ENCODE results near the gene GRB2.
A peak's percentile ranks its signal among the peaks of the same experiment; 100 is the strongest.
"Not testable (repeated sequence)": the region's sequence is repeated elsewhere in the genome, so short reads cannot be mapped to it uniquely, and the experiment has no call there.

Gene GRB2

GRCh38 chr17:75405365-75406221 is at the start of gene GRB2:
Gene GRB2 (minus strand): TSS chr17:75405678. CDS start chr17:75393628, 12,050 bp downstream.
- DNase-seq (ENCODE audit: low read depth): peak; percentile 100

GRCh38 chr17:75454672-75455071 is 49.2 kb upstream of the GRB2 start:
- DNase-seq (ENCODE audit: low read depth): not testable (repeated sequence)

- DNase-seq (ENCODE audit: low read depth): no peak
Measured at GRCh38 chr17:75454193-75454592, 48.7 kb upstream of the GRB2 start.

- DNase-seq (ENCODE audit: low read depth): no peak
Measured at GRCh38 chr17:75450270-75450669, 44.8 kb upstream of the GRB2 start.

- DNase-seq (ENCODE audit: low read depth): no peak
Measured at GRCh38 chr17:75447951-75448856, 42.7 kb upstream of the GRB2 start.

GRCh38 chr17:75445896-75446295 is 40.4 kb upstream of the GRB2 start:
- DNase-seq (ENCODE audit: low read depth): not testable (repeated sequence)

GRCh38 chr17:75445296-75445695 is 39.8 kb upstream of the GRB2 start:
- DNase-seq (ENCODE audit: low read depth): no peak

- no peak for DNase-seq (ENCODE audit: low read depth)
Measured at GRCh38 chr17:75442168-75443103, 37.0 kb upstream of the GRB2 start.

GRCh38 chr17:75440738-75441448 is 35.4 kb upstream of the GRB2 start:
- no peak for DNase-seq (ENCODE audit: low read depth)

GRCh38 chr17:75439287-75439686 is 33.8 kb upstream of the GRB2 start:
- no peak for DNase-seq (ENCODE audit: low read depth)

GRCh38 chr17:75437404-75437803 is 31.9 kb upstream of the GRB2 start:
- DNase-seq (ENCODE audit: low read depth): not testable (repeated sequence)

GRCh38 chr17:75434433-75434832 is 29.0 kb upstream of the GRB2 start:
- DNase-seq (ENCODE audit: low read depth): not testable (repeated sequence)

- DNase-seq (ENCODE audit: low read depth): no peak
Measured at GRCh38 chr17:75433218-75433783, 27.8 kb upstream of the GRB2 start.

GRCh38 chr17:75430159-75430974 is 24.9 kb upstream of the GRB2 start:
- DNase-seq (ENCODE audit: low read depth): no peak

- no peak for DNase-seq (ENCODE audit: low read depth)
Measured at GRCh38 chr17:75428543-75429469, 23.3 kb upstream of the GRB2 start.

- no peak for DNase-seq (ENCODE audit: low read depth)
Measured at GRCh38 chr17:75418531-75418930, 13.1 kb upstream of the GRB2 start.

GRCh38 chr17:75417054-75417580 is 11.6 kb upstream of the GRB2 start:
- DNase-seq (ENCODE audit: low read depth): no peak

GRCh38 chr17:75416006-75416405 is 10.5 kb upstream of the GRB2 start:
- no peak for DNase-seq (ENCODE audit: low read depth)
